HepG2 (cell line): ENCODE results near the gene HNRNPA1L2. TPM values are rescaled to one million over a fixed set of nuclear protein-coding genes. Genes with fewer than 3 reads are reported as not detected.

Experiments used
- ATAC-seq: fragments of 200-7000 bp; cut with Tn5 transposase; 3 replicates; pipeline ENCODE4 v1.9.1; 2020; ENCODE audit warnings: mild to moderate bottlenecking, moderate library complexity
- BruUV-seq: library from RNA; stranded (reverse); fragments of 400-500 nt; replicated peaks from 2 replicates; lab custom pipeline; 2021; lab: Mats Ljungman, UMichigan
- CTCF ChIA-PET: fragments of 300-600 bp; formaldehyde crosslinking; extraction: SDS; loops from one replicate; lab custom pipeline; 2021; ENCODE audit warnings: low total read pairs, inconsistent platforms, low intra/inter-chr PET ratio; lab: Yijun Ruan, JAX
- POLR2A ChIA-PET: fragments of 350-600 bp; sonication (Branson Sonifier 250); formaldehyde crosslinking; loops from one replicate; lab custom pipeline; 2020; ENCODE audit warnings: antibody characterized with exemption, inconsistent platforms; lab: Yijun Ruan, JAX
- DNase-seq: peaks from one replicate; pipeline ENCODE4 v3.0.0-alpha.2; 2015; ENCODE audit warnings: low spot score
- FAIRE-seq: peaks from 3 replicates; lab custom pipeline; 2011; peaks lifted over from hg19 to GRCh38; lab: Jason Lieb, UNC
- H2AFZ ChIP-seq: one replicate; pipeline ENCODE4 v1.6.1; 2011; ENCODE audit warnings: low read length, inconsistent platforms
- H3K27ac ChIP-seq: fragments of 300-600 bp; 3 replicates; pipeline ENCODE4 v1.8.0; 2011; ENCODE audit warnings: mixed run types, mild to moderate bottlenecking, mixed read lengths, low read length, inconsistent platforms; ENCODE audit not compliant: insufficient read depth; ENCODE audit errors: extremely low read length
- H3K27me3 ChIP-seq, 2 experiments: fragments of 200-600 bp in 1 of 2; 2 replicates in 1 of 2; 3 replicates in 1 of 2; pipeline versions ENCODE4 v1.6.0 to v1.8.0; 2011; ENCODE audit warnings: low read length in 2 of 2, mild to moderate bottlenecking in 2 of 2, moderate library complexity in 2 of 2, inconsistent platforms in 1 of 2; ENCODE audit not compliant: insufficient read depth in 2 of 2, control insufficient read depth in 1 of 2
- H3K36me3 ChIP-seq, 2 experiments: fragments of 200-600 bp in 1 of 2; replicated peaks in 1 of 2; 2 replicates in 1 of 2; 3 replicates in 1 of 2; pipeline versions ENCODE4 v1.5.1 to v1.8.0; 2011; ENCODE audit warnings: low read length in 2 of 2, inconsistent platforms in 1 of 2; ENCODE audit not compliant: insufficient read depth in 2 of 2, control insufficient read depth in 1 of 2
- H3K4me1 ChIP-seq: 2 replicates; pipeline ENCODE4 v1.5.1; 2012; ENCODE audit warnings: low read length, inconsistent platforms; ENCODE audit not compliant: insufficient read depth
- H3K4me2 ChIP-seq: 2 replicates; pipeline ENCODE4 v1.6.0; 2011; ENCODE audit warnings: low read depth, low read length, inconsistent platforms
- H3K4me3 ChIP-seq, 3 experiments: fragments of 200-600 bp in 1 of 3; sonication (generic), shearing (Covaris generic) in 1 of 3; replicated peaks in 1 of 3; 2 replicates each; pipeline ENCODE4 v1.5.1; 2011 to 2016; ENCODE audit warnings: low read length in 3 of 3, inconsistent platforms in 2 of 3, low read depth in 2 of 3, mild to moderate bottlenecking in 2 of 3, control low read depth in 1 of 3, mixed read lengths in 1 of 3; ENCODE audit not compliant: insufficient read depth in 1 of 3
- H3K79me2 ChIP-seq: one replicate; pipeline ENCODE4 v1.6.1; 2011; ENCODE audit warnings: low read length, inconsistent platforms; ENCODE audit not compliant: insufficient read depth
- H3K9ac ChIP-seq: 2 replicates; pipeline ENCODE4 v1.6.0; 2011; ENCODE audit warnings: mild to moderate bottlenecking, low read depth, low read length, inconsistent platforms; ENCODE audit not compliant: insufficient read depth
- H3K9me3 ChIP-seq: 2 replicates; pipeline ENCODE4 v1.5.1; 2012; ENCODE audit warnings: mild to moderate bottlenecking, low read length
- H4K20me1 ChIP-seq: 2 replicates; pipeline ENCODE4 v1.6.0; 2011; ENCODE audit warnings: inconsistent platforms, mild to moderate bottlenecking, low read length, moderate library complexity; ENCODE audit not compliant: insufficient read depth
- CTCF ChIP-seq: sonication (generic); formaldehyde crosslinking; IDR thresholded peaks from 2 replicates; pipeline ENCODE4 v1.5.0; 2020; ENCODE audit warnings: mild to moderate bottlenecking, missing genetic modification reagents, moderate library complexity
- HCFC1 ChIP-seq: fragments of 150-350 bp; IDR thresholded peaks from 2 replicates; pipeline ENCODE4 v1.6.1; 2014; ENCODE audit warnings: low read depth, low read length
- SMC3 ChIP-seq: IDR thresholded peaks from 2 replicates; pipeline ENCODE4 v1.6.1; 2011; ENCODE audit warnings: low read length, improper control_type of control experiment
- STAG1 ChIP-seq: sonication (generic); formaldehyde crosslinking; IDR thresholded peaks from 2 replicates; pipeline ENCODE4 v1.4.0; 2020; ENCODE audit warnings: missing genetic modification reagents
- ZBTB7A ChIP-seq: sonication (generic); formaldehyde crosslinking; IDR thresholded peaks from 2 replicates; pipeline ENCODE4 v1.8.0; 2022; ENCODE audit warnings: mild to moderate bottlenecking, missing genetic modification reagents
- ZNF337 ChIP-seq: sonication (generic); formaldehyde crosslinking; IDR thresholded peaks from 2 replicates; pipeline ENCODE4 v1.5.1; 2020; ENCODE audit warnings: missing genetic modification reagents, low read depth, mild to moderate bottlenecking, borderline replicate concordance
- ZNF616 ChIP-seq: sonication (generic); formaldehyde crosslinking; IDR thresholded peaks from 2 replicates; pipeline ENCODE4 v1.5.0; 2020; ENCODE audit warnings: low read depth, mild to moderate bottlenecking, missing genetic modification reagents
- in situ Hi-C: cut with HindIII; loops from 2 replicates; pipeline ENCODE4 v1.10.0; 2017; ENCODE audit warnings: low pct_unique_long_range_greater_than_20kb; ENCODE audit not compliant: extremely low pct_ligation_motif_present
- intact Hi-C: fragments of 100-400 bp; cut with micrococcal nuclease; formaldehyde crosslinking; loops from one replicate; pipeline ENCODE4 v1.10.0; 2022; ENCODE audit not compliant: unreplicated experiment
- polyA plus RNA-seq, 8 experiments: library from polyadenylated mRNA; depleted of rRNA in 3 of 8; stranded (reverse) in 7 of 8; unstranded in 1 of 8; fragments of >200 nt; fragmentation: Illumina TruSeq in 4 of 8; extraction: Trizol in 4 of 8; gene quantifications; 2 replicates each; pipeline versions ENCODE4 v1.2.1 to v1.2.3, GENCODE V29; 2011 to 2016; ENCODE audit warnings: low read depth in 4 of 8, missing spikeins in 1 of 8, mixed read lengths in 1 of 8; ENCODE audit not compliant: insufficient read depth in 1 of 8
- total RNA-seq, 5 experiments: library from RNA; depleted of rRNA; stranded (reverse); fragments of >200 nt; fragmentation: Illumina TruSeq; extraction: Trizol; gene quantifications; 2 replicates each; pipeline ENCODE4 v1.2.3, GENCODE V29; 2016; ENCODE audit warnings: low read depth in 1 of 5

HNRNPA1L2 gene
- total and polyA plus RNA-seq, 2 of the 13 experiments (the other 11 are each of a cell fraction or from before 2014, with no cell fraction given) = 3.6 to 7.1 TPM

DNA sequence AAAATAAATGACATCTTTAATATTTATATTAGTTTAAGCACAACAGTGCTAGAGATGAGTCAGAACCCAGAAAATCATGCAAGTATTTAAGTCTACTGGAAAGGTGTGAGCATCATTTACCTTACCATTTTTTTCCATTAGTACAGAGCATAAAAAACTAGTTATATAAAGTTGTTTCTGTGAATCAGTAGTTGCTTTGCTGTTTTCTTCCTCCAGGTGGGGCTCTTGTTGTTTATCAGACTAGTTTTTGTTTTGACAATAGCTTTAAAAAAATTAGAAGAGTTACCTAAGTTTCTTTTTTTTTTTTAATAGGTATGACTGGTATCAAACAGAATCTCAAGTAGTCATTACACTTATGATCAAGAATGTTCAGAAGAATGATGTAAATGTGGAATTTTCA is 23.1 kb downstream of the HNRNPA1L2 start:
- Histone ChIP-seq H3K36me3 (peaks cover 4 to 68% of the 10 kb centered on the region in 2 experiments; a peak in 4 of 5 replicates), H3K79me2 (no peaks in the 10 kb centered on the region), H3K4me2 (no peak overlapping the region)
- BruUV-seq = no TSS peak
- TF ChIP-seq CTCF (CRISPR knock-in tag) (peak; percentile 28; the same call in 1 of the 2 replicates), ZNF337 (CRISPR knock-in tag) (no peak), ZNF616 (no peak), ZBTB7A (CRISPR knock-in tag) (no peak), SMC3 (peak; percentile 28; the same call in 1 of the 2 replicates), HCFC1 (no peak), STAG1 (CRISPR knock-in tag) (0 out of 2 replicates have a peak, but pooled peaks have one; percentile 5)
- TF ChIP-seq, all 625 proteins: peak for 3
- FAIRE-seq = no peak
- ChIA-PET POLR2A (interaction anchor here (2.2 kb wide), 1 partner anchor 13 kb away, joined by 13 read pairs; the partner anchor contains the start of gene SUGT1), CTCF (interaction anchor here (1.3 to 1.9 kb wide), 3 partner anchors 74 to 302 kb away, joined by 6 to 16 read pairs (median 6); partner anchors contain the start of gene CNMD)
- H3K27ac ChIP-seq = no peak overlapping the region
- peak; percentile 15 for DNase-seq
- no peak overlapping the region for H3K4me3 ChIP-seq
- ATAC-seq = no peak
- intact Hi-C loops (loop anchor here (1.0 to 5.0 kb wide), 2 partner anchors 72 to 144 kb away; partner anchors contain the start of gene CNMD), in situ Hi-C loops (no loop called here)
- no peaks in the 10 kb centered on the region for H3K27me3 ChIP-seq
- H2AFZ ChIP-seq = no peak overlapping the region
- no peak overlapping the region for H3K9ac ChIP-seq
- no peaks in the 10 kb centered on the region for H4K20me1 ChIP-seq
- no peaks in the 10 kb centered on the region for H3K9me3 ChIP-seq
- no peaks in the 10 kb centered on the region for H3K4me1 ChIP-seq
